GM21619 (cell line): Measurements from ENCODE around the gene PLXNA2.

Experiments used
- ATAC-seq: cut with Tn5 transposase; IDR thresholded peaks from one replicate; pipeline ENCODE4 v1.9.1; 2021; ENCODE audit not compliant: unreplicated experiment

The PLXNA2 gene

GRCh38 chr1:208183977-208184911 is 59.9 kb downstream of the PLXNA2 start:
- ATAC-seq, result no peak

DNA sequence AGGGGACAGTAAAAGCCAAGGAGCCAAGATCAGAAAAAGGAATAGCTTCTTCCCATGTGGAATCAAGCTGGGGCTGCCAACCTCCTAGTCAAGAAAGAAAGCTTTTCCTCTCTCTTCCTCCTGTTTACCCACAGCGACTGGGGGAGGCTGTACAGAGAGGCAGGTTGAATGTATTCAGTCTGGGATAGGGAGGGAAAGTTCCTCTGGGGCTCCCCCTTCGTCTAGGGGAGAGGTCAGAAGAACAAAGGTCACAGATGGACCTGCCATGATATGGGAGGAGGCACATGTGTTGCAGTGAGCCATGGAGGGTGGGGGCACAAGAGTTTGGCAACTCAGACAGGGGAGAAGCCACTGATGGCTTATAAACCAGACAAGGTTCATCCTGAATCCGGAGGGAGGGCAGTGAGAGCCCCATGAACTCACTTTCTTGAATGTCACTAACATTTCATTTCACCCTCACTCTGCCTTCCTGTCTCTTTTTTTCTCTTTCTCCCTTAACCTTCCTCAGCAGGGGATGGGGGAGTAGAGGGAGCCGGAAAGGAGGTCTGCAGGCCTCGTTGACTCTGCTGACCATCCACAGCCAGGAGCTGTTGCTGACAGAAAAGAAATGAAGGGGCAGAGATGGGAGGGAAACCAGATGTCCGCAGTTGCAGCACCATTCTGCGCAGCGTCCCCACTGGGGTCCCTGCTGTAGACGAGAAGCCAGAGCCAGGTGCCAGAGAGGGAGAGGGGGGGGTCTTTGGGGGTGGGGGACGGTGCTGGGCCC is 61.1 kb downstream of the PLXNA2 start:
- no peak for ATAC-seq

- ATAC-seq, result no peak
Observed at GRCh38 chr1:208181364-208181763, 62.8 kb downstream of the PLXNA2 start.

- no peak for ATAC-seq
Observed at GRCh38 chr1:208180421-208180820, 63.8 kb downstream of the PLXNA2 start.

- no peak for ATAC-seq
Observed at GRCh38 chr1:208179961-208180409, 64.2 kb downstream of the PLXNA2 start.

DNA sequence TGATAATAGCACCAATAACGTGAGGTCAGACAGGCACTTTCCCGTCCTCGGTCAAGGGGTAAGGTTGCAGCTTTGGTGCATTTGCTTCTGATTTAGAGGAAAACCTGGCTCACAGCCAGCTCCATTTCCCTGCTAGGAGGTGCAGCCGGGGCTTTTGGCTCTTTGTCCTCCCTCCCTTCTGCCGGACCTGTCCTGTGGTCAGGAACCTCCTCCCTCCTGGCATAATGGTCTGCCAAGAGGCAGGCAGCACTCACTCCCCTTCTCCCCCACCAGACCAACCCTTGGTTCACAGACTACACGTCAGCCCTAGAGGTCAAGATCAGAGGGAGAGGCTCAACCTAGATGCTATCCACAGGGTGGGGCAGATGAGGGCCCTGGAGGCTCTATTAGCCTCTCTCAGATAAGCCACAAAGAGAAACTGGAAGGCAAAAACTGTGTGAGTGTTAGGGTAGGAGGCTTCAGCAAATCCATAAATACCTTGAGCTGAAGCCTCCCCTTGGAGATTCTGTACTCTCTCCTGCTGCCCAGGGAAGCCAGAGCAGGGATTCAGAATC is 64.8 kb downstream of the PLXNA2 start:
- ATAC-seq, result no peak

- no peak for ATAC-seq
Observed at GRCh38 chr1:208178091-208178529, 66.1 kb downstream of the PLXNA2 start.

DNA sequence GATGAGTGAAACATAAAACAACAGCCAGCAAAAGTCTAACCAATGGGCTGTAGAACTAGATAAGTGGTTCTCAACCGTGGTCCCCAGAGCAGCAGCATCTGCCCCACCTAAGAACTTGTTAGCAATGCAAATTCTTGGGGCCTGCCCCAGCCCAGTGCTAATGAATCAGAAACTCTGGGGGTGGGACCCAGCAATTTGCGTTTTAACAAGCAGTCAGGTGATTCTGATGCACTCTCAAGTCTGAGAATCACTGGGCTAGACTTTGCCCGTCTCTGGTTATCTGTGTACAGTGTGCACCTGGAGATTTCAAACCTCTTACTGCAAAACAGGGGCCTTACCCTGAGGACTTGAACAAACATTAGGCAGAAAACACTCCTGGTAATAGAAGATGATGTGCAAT is 66.5 kb downstream of the PLXNA2 start:
- ATAC-seq, result peak; percentile 83

- ATAC-seq, result no peak
Observed at GRCh38 chr1:208176649-208177048, 67.5 kb downstream of the PLXNA2 start.

DNA sequence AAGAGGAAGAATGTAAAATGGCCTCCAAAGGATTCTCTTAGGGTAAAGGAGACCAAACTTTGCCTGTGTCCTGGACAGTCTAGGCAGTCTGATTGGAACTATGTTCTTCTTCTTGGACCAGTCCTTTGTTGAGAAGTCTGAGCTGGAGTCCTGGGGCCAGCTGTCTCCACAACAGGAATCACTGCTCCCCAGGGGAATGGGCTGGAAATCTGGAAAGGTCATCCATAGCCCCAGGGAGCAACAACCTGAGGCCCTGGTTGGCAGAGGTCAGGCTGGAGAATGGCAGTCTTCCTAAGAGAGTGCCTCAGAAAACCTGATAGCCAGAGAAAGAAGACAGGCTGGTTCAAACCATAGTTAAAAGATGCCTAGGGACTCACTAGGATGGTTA is 68.7 kb downstream of the PLXNA2 start:
- no peak for ATAC-seq

GRCh38 chr1:208174731-208175507 is 69.3 kb downstream of the PLXNA2 start:
- ATAC-seq, result no peak

GRCh38 chr1:208174200-208174599 is 70.0 kb downstream of the PLXNA2 start:
- ATAC-seq, result no peak

GRCh38 chr1:208173749-208174148 is 70.4 kb downstream of the PLXNA2 start:
- ATAC-seq, result no peak

DNA sequence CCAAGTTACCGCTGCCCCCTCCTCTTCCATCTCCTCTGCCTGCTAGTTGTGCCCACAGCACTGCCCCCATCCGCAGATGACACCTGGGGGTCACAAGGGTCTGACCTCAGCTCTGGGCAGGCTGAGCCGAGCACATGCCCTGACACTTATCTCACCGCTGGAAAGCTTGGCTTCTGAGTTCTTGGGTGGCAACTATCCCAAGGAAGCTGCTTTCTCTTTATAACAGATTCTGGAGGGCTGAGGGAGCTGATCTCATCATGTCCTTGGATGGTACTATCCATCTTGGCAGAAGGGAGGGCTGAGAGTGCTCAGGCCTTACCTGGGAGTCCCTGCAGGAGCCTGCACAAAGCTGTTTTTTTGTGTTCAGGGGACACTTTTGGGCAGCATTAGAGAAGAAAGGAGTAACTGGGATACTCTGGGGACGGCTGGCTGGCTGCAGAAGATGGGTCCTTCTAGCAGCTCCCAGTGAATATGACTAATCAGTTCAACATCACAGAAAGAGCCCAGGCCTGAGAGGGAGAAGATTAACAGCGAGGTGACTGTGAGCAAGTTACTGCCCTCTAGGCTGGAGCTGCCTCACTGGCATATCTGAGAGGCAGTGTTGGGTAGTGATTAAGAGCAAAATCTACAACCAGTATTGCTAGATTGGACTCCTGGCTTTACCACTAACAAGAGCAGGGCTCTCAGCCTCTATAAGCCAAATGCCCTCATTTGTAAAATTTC is 71.6 kb downstream of the PLXNA2 start:
- no peak for ATAC-seq

- ATAC-seq, result no peak
Observed at GRCh38 chr1:208171616-208172422, 72.4 kb downstream of the PLXNA2 start.

- no peak for ATAC-seq
Observed at GRCh38 chr1:208170252-208170651, 73.9 kb downstream of the PLXNA2 start.

DNA sequence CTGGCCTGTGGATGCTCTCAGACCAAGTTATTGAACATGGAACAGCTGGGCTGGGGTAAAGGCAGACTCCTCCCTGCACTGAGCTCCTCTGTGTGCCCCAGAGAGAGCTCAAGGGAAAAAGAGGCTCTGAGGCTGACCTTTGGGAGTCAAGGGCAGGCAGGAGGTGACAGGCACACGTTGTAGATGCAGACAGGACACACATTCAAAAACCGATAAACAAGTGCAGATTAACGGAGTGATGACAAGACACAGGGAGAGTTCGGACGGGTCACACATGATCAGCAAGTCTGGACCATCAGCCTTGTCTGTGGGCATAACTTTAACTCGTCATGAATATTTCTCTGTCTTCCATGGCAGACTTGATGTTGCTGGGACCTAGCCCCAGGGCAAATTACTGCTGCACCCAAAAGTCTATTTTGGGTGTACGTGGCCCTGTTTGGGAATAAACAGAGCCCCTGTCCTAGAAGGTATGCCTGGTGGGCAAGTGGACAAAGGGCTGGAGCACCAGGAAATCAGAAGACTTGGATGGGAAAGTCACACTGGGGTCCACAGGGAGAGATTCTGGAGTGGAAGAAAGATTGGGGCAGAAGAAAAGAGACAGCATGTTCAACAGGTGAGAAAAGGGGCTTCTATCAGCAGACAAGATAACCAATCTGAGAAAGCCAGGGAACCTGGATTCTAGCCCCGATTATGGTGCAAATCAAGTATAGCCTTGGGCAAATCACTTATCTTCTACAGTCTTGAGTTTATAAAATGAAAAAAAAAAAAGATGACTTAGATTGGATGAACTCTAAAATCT is 74.9 kb downstream of the PLXNA2 start:
- no peak for ATAC-seq

- ATAC-seq, result no peak
Observed at GRCh38 chr1:208167261-208167869, 76.8 kb downstream of the PLXNA2 start.
